ENCODE data around the gene PTH.

PTH gene

DNA sequence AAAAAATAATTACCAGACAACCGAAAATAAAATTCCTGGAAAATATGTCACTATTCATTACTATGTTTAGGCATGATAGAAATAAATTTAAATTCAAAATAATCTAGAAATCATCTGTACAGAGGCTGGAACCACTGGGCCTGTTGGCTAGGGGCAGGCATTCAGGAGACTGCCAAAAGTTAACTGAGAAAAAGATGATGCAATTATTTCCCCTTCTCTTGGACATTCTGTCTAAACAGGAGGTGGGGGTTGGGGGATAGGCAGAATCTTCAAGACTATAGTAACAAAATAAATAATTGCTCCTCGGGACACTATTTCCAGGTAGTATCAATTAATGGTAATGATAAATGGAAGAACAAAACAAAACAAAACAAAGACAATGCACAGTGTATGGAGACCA lies 46.9 kb downstream of the PTH start:
- DNase-seq = no peak

DNA sequence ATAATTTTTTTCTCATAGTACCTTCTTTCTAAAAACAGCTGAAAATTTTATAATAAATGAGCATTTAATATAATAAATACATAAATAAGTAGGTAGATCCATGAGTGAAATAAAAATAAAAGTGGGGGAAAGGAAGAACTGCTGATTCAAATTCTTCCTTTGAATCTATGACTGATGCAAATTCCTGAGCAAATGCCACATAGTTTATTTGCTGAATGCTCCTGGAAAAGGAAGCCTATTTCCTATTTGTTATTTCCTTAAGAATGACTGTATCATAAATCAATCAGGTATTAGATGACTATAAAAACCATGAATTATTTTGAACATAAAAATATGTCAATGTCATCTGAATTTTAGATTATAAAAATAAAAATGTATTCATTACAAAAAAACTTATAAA lies 49.4 kb downstream of the PTH start:
- DNase-seq = no peak

DNA sequence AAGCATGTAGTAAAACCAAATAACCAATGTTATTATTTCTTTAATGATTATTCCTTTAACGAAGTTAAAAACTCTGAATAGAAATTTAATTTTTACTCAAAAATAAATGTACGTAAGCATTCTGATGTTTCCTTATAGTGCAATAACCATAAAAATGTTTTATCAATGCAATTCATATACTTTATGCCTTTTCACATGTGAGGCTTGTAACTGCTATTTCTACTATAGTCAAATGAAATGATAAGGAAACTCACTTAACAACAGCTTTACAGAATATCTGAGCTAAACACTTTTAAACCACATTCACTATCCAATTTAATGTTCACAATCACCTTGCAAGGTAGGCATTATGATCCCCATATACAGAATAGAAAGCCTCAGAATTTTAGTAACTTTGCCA lies 50.2 kb downstream of the PTH start:
- no peak for DNase-seq
